ENCODE data around the gene FGF12. TPM values are rescaled to one million over a fixed set of nuclear protein-coding genes. Genes with fewer than 3 reads are reported as not detected.

Gene FGF12
- total and polyA plus RNA-seq, 2 of the 13 experiments (the other 11 are each of a cell fraction or from before 2014, with no cell fraction given): 0.07 TPM; not detected in 1

DNA sequence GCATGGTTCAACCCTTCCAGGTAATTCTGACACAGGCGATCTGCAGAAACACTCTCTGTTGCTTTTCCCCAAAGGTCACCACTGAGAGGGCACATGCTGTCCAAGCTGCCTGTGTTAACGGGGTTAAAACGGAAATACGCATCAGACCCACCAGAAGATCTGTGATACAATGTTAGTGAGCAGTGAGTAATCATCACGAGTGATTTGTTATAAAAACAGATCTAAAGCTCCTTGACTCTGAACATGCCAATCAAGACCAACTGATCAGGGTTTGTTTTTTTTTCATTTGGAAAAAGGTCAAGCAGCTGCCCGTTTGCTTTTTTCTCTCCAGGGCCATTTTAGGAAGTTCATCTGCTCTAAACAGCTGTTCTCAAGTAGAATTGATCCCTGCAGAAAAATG lies 43.2 kb downstream of the FGF12 start:
- ATAC-seq (no peak), DNase-seq (ENCODE audit: low spot score) (no peak), FAIRE-seq (no peak)
- Histone ChIP-seq H3K9ac (ENCODE audit: insufficient read depth, low read depth, low read length) (no peak overlapping the region), H3K36me3 (replicated peaks in 1 of 2; ENCODE audit: control insufficient read depth in 1 of 2, insufficient read depth in 2 of 2, low read length in 2 of 2) (no peaks in the 10 kb centered on the region), H3K9me3 (ENCODE audit: low read length) (no peaks in the 10 kb centered on the region), H3K79me2 (ENCODE audit: insufficient read depth, low read length) (no peaks in the 10 kb centered on the region), H3K4me3 (replicated peaks in 1 of 3; ENCODE audit: insufficient read depth in 1 of 3, low read depth in 2 of 3, low read length in 3 of 3) (no peak overlapping the region), H2AFZ (ENCODE audit: low read length) (no peak overlapping the region), H3K4me1 (ENCODE audit: insufficient read depth, low read length) (no peaks in the 10 kb centered on the region), H4K20me1 (ENCODE audit: insufficient read depth, low read length) (no peaks in the 10 kb centered on the region), H3K27ac (ENCODE audit: extremely low read length, insufficient read depth, low read length) (no peak overlapping the region), H3K4me2 (ENCODE audit: low read depth, low read length) (no peak overlapping the region), H3K27me3 (ENCODE audit: control insufficient read depth in 1 of 2, insufficient read depth in 2 of 2, low read length in 2 of 2) (peaks cover 0 to 8% of the 10 kb centered on the region in 2 experiments; a peak in 1 of 5 replicates)
- ChIA-PET POLR2A (no interaction called here), CTCF (ENCODE audit: low intra/inter-chr PET ratio, low total read pairs) (no interaction called here)
- BruUV-seq (replicated peaks): no TSS peak
- intact Hi-C loops (cut with micrococcal nuclease; ENCODE audit: unreplicated experiment): no loop called here
- WGBS (ENCODE audit: low lambda C conversion rate): 17% methylated on average over 6 of the region's 6 CpGs
- in situ Hi-C loops (cut with HindIII; ENCODE audit: extremely low pct_ligation_motif_present, low pct_unique_long_range_greater_than_20kb): no loop called here
- TF ChIP-seq TRIM24 (CRISPR knock-in tag; IDR thresholded peaks at IDR 0.05) (no peak), RBFOX2 (IDR thresholded peaks at IDR 0.05; ENCODE audit: low read depth, low read length) (no peak), SMAD9 (CRISPR knock-in tag; IDR thresholded peaks at IDR 0.05) (no peak), ZNF549 (CRISPR knock-in tag; IDR thresholded peaks at IDR 0.05) (no peak), ZBTB8A (CRISPR knock-in tag; IDR thresholded peaks at IDR 0.05; ENCODE audit: borderline replicate concordance, low read depth) (no peak), GATAD1 (CRISPR knock-in tag; IDR thresholded peaks at IDR 0.05) (no peak), SNAPC2 (CRISPR knock-in tag; IDR thresholded peaks at IDR 0.05) (no peak), ATF7 (IDR thresholded peaks at IDR 0.05) (no peak), ATF7 (CRISPR knock-in tag; IDR thresholded peaks at IDR 0.05) (no peak), SUZ12 (IDR thresholded peaks at IDR 0.05; ENCODE audit: low read depth, low read length) (no peak), NCOA2 (CRISPR knock-in tag; IDR thresholded peaks at IDR 0.05) (no peak), MXD4 (CRISPR knock-in tag; IDR thresholded peaks at IDR 0.05) (no peak), SRSF4 (IDR thresholded peaks at IDR 0.05; ENCODE audit: low read depth, low read length, poor library complexity, severe bottlenecking) (no peak), SPEN (CRISPR knock-in tag; IDR thresholded peaks at IDR 0.05; ENCODE audit: low read depth) (no peak), GABPA (IDR thresholded peaks at IDR 0.05; ENCODE audit: low read depth, low read length) (no peak), GABPA (CRISPR knock-in tag; IDR thresholded peaks at IDR 0.05; ENCODE audit: low read depth) (no peak), ZNF235 (CRISPR knock-in tag; IDR thresholded peaks at IDR 0.05; ENCODE audit: borderline replicate concordance) (no peak)
- TF ChIP-seq, protein P1, sequence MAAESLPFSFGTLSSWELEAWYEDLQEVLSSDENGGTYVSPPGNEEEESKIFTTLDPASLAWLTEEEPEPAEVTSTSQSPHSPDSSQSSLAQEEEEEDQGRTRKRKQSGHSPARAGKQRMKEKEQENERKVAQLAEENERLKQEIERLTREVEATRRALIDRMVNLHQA (CRISPR knock-in tag; IDR thresholded peaks at IDR 0.05): no peak
- TF ChIP-seq, protein P2, sequence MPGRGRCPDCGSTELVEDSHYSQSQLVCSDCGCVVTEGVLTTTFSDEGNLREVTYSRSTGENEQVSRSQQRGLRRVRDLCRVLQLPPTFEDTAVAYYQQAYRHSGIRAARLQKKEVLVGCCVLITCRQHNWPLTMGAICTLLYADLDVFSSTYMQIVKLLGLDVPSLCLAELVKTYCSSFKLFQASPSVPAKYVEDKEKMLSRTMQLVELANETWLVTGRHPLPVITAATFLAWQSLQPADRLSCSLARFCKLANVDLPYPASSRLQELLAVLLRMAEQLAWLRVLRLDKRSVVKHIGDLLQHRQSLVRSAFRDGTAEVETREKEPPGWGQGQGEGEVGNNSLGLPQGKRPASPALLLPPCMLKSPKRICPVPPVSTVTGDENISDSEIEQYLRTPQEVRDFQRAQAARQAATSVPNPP (CRISPR knock-in tag; IDR thresholded peaks at IDR 0.05): no peak
- TF ChIP-seq, protein P3, sequence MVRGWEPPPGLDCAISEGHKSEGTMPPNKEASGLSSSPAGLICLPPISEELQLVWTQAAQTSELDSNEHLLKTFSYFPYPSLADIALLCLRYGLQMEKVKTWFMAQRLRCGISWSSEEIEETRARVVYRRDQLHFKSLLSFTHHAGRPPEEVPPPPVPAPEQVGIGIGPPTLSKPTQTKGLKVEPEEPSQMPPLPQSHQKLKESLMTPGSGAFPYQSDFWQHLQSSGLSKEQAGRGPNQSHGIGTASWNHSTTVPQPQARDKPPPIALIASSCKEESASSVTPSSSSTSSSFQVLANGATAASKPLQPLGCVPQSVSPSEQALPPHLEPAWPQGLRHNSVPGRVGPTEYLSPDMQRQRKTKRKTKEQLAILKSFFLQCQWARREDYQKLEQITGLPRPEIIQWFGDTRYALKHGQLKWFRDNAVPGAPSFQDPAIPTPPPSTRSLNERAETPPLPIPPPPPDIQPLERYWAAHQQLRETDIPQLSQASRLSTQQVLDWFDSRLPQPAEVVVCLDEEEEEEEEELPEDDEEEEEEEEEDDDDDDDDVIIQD (CRISPR knock-in tag; IDR thresholded peaks at IDR 0.05; ENCODE audit: low read depth): no peak

All from HepG2 (cell line).